AG09319 (cell line): ENCODE data around the gene KHDC4.

ENCODE experiments used
- DNase-seq: peaks from one replicate; pipeline ENCODE4 v3.0.0-alpha.2; 2010; ENCODE audit warnings: low read depth; ENCODE audit errors: extremely low read depth
- CTCF ChIP-seq: IDR thresholded peaks from 2 replicates; pipeline ENCODE4 v1.5.1; 2011; ENCODE audit warnings: low read depth, mild to moderate bottlenecking, inconsistent platforms, low read length, moderate library complexity

KHDC4 gene

GRCh38 chr1:155967341-155968050 is 33.3 kb upstream of the KHDC4 start:
- no peak for TF ChIP-seq CTCF
- DNase-seq = no peak

- DNase-seq = no peak
- no peak for TF ChIP-seq CTCF
These were observed 32.5 kb upstream of the KHDC4 start for GRCh38 chr1:155966750-155967149.

- no peak; the same call in 1 of the 2 replicates for TF ChIP-seq CTCF
These were observed 31.9 kb upstream of the KHDC4 start for GRCh38 chr1:155966135-155966534.

GRCh38 chr1:155964193-155964592 is 30.0 kb upstream of the KHDC4 start:
- TF ChIP-seq CTCF = no peak
- no peak for DNase-seq

More at GRCh38 chr1:155966135-155966534, 31.9 kb upstream of the KHDC4 start:
- DNase-seq = no peak

- DNase-seq = no peak
These were observed 28.5 kb upstream of the KHDC4 start for GRCh38 chr1:155962599-155963211.

GRCh38 chr1:155961937-155962336 is 27.7 kb upstream of the KHDC4 start:
- peak; percentile 74 for DNase-seq
- peak; percentile 53 for TF ChIP-seq CTCF

More at GRCh38 chr1:155962599-155963211, 28.5 kb upstream of the KHDC4 start:
- TF ChIP-seq CTCF = no peak

- no peak for TF ChIP-seq CTCF
- no peak for DNase-seq
These were observed 26.0 kb upstream of the KHDC4 start for GRCh38 chr1:155960081-155960745.
